ENCODE data around the gene ME1. TPM values are rescaled to one million over a fixed set of nuclear protein-coding genes. Genes with fewer than 3 reads are reported as not detected.
"Not testable (repeated sequence)": the region's sequence is repeated elsewhere in the genome, so short reads cannot be mapped to it uniquely, and the experiment has no call there.

Gene ME1
- total RNA-seq, 2 donors from 2014 or later, result 6.4 to 20.3 TPM

DNA sequence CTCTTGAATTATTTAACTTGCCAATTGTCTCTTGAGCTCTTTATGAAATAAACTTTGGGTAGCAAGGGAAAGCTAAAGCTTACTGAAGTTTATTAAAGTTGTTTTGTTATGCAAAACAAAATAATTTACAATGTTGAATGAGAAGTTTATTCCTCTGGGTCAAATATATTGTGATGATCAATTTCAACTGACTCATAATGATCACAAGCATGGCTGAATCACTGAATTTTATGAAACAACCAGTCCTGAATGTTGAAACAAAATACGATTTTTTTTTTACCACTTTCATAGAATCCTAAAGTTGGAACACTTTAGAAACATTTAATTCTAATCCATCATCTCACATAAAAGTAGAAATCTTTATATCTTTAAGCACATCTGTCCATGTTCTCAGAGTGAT, 127.4 kb downstream of the ME1 start:
- intact Hi-C loops (cut with DNase I), result no loop called here
- H3K27ac ChIP-seq, result no peak overlapping the region
- H3K27me3 ChIP-seq (replicated peaks; ENCODE audit: insufficient read depth), result no peaks in the 10 kb centered on the region
- no peaks in the 10 kb centered on the region for H3K36me3 ChIP-seq
- no peak for TF ChIP-seq POLR2AphosphoS5 (IDR thresholded peaks at IDR 0.05)
- TF ChIP-seq, protein P1, sequence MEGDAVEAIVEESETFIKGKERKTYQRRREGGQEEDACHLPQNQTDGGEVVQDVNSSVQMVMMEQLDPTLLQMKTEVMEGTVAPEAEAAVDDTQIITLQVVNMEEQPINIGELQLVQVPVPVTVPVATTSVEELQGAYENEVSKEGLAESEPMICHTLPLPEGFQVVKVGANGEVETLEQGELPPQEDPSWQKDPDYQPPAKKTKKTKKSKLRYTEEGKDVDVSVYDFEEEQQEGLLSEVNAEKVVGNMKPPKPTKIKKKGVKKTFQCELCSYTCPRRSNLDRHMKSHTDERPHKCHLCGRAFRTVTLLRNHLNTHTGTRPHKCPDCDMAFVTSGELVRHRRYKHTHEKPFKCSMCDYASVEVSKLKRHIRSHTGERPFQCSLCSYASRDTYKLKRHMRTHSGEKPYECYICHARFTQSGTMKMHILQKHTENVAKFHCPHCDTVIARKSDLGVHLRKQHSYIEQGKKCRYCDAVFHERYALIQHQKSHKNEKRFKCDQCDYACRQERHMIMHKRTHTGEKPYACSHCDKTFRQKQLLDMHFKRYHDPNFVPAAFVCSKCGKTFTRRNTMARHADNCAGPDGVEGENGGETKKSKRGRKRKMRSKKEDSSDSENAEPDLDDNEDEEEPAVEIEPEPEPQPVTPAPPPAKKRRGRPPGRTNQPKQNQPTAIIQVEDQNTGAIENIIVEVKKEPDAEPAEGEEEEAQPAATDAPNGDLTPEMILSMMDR (IDR thresholded peaks at IDR 0.05), result no peak
- no peak for TF ChIP-seq POLR2A (IDR thresholded peaks at IDR 0.05)
- WGBS, result 59% methylated on average over 1 of the region's 1 CpG
- no peak overlapping the region for H3K4me3 ChIP-seq
- DNase-seq (ENCODE audit: low spot score), result no peak
- H3K4me1 ChIP-seq (replicated peaks), result no peaks in the 10 kb centered on the region
- H3K9me3 ChIP-seq, result no peaks in the 10 kb centered on the region

DNA sequence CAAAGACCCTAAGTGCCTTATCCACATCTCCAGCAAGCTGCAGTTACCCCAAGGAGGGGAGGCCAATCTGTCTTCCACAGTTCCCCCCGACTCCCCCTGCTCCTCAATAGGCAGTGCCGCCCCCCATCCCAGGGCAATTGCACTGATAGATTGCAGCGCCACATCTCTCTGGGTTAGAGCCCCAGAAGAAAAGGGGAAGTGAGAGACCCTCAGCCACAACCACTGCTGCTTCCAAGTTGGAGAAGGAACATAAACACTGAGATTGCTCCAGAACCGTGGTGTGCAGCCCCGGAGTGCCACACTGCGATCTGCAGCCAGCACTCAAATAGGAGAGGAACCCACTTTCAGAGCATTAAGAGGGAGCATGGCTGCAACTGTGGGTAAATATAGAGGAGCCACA, 136.2 kb downstream of the ME1 start:
- no peak for TF ChIP-seq POLR2A (IDR thresholded peaks at IDR 0.05)
- TF ChIP-seq POLR2AphosphoS5 (IDR thresholded peaks at IDR 0.05), result no peak
- TF ChIP-seq, protein P1 (IDR thresholded peaks at IDR 0.05), result no peak
- Histone ChIP-seq H3K4me3 (no peak overlapping the region), H3K27ac (no peak overlapping the region), H3K36me3 (no peaks in the 10 kb centered on the region), H3K27me3 (replicated peaks; ENCODE audit: insufficient read depth) (no peaks in the 10 kb centered on the region), H3K9me3 (no peaks in the 10 kb centered on the region), H3K4me1 (replicated peaks) (no peaks in the 10 kb centered on the region)
- WGBS, result 81% methylated on average over 6 of the region's 6 CpGs
- intact Hi-C loops (cut with DNase I), result no loop called here
- DNase-seq (ENCODE audit: low spot score), result no peak

DNA sequence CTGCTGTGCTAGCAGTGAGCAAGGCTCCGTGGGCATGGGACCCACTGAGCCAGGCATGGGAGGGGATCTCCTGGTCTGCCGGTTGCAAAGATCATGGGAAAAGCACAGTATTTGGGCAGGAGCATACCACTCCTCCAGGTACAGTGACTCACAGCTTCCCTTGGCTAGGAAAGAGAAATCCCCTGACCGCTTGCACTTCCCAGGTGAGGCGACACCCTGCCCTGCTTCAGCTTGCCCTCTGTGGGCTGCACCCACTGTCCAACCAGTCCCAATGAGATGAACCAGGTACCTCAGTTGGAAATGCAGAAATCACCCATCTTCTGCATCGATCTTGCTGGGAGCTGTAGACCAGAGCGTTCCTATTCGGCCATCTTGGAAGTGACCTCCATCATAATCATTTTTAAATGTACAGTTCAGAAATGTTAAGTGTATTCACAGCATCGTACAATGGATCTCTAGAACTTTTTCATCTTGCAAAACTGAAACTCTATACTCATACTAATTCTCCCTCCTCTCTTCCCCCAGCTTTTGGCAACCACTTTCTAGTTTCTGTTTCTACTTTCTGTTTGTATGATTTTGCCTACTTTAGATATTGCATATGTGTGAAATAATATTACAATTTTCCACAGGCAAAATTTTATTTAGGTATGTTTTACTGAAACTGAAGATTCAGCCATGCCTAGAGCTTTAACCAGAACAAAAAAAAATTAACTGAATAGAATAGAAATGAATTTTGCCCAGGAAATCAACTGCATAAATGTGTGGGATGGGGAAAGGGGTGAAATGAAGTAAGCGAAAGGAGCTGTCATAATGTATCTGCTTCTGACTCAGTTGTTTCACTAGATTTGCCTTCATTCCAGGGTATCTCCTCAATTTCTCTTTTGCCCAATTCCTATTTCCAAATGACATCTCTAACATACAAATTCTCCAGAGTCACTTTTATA, 137.7 kb downstream of the ME1 start:
- Histone ChIP-seq H3K36me3 (no peaks in the 10 kb centered on the region), H3K9me3 (no peaks in the 10 kb centered on the region), H3K4me1 (replicated peaks) (no peaks in the 10 kb centered on the region), H3K27ac (no peak overlapping the region), H3K4me3 (no peak overlapping the region), H3K27me3 (replicated peaks; ENCODE audit: insufficient read depth) (no peaks in the 10 kb centered on the region)
- 92% methylated on average over 9 of the region's 9 CpGs for WGBS
- DNase-seq (ENCODE audit: low spot score), result no peak
- TF ChIP-seq, protein P1 (IDR thresholded peaks at IDR 0.05), result no peak
- TF ChIP-seq POLR2AphosphoS5 (IDR thresholded peaks at IDR 0.05) (no peak), POLR2A (IDR thresholded peaks at IDR 0.05) (no peak)
- intact Hi-C loops (cut with DNase I), result no loop called here

DNA sequence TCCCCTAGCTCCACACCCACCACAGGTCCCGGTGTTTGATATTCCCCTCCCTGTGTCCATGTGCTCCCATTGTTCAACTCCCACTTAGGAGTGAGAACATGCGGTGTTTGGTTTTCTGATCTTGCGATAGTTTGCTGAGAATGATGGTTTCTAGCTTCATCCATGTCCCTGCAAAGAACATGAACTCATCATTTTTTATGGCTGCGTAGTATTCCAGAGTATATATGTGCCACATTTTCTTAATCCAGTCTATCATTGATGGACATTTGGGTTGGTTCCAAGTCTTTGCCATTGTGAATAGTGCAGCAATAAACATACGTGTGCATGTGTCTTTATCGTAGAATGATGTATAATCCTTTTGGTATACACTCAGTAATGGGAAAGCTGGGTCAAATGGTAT, 143.6 kb downstream of the ME1 start:
- H3K4me3 ChIP-seq; H3K27me3 ChIP-seq (replicated peaks; ENCODE audit: insufficient read depth); H3K4me1 ChIP-seq (replicated peaks); DNase-seq (ENCODE audit: low spot score); H3K9me3 ChIP-seq; H3K36me3 ChIP-seq; H3K27ac ChIP-seq; intact Hi-C loops (cut with DNase I): not testable (repeated sequence)
- 95% methylated on average over 6 of the region's 6 CpGs for WGBS

DNA sequence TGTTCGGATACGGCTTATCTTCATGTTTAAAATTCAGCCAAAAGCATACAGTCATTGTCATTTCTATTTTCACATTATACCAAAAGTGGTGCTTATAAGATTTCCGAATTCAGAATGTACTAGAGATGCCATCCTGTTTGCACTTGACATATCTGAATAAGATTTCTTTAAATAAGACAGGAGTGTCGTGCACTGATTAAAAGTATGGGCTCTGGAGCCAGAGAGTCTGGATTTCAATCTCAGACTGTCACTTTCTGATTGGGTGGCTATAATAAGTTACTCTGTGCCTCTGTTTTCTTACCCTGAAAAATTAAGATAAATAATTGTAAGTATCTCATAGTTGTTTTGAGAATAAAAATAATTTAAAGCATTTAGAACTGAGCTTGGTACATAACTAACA, 144.9 kb downstream of the ME1 start:
- Histone ChIP-seq H3K9me3 (no peaks in the 10 kb centered on the region), H3K4me3 (no peak overlapping the region), H3K36me3 (no peaks in the 10 kb centered on the region), H3K4me1 (replicated peaks) (no peaks in the 10 kb centered on the region), H3K27me3 (replicated peaks; ENCODE audit: insufficient read depth) (no peaks in the 10 kb centered on the region), H3K27ac (no peak overlapping the region)
- WGBS, result 78% methylated on average over 4 of the region's 4 CpGs
- DNase-seq (ENCODE audit: low spot score), result no peak
- TF ChIP-seq, protein P1 (IDR thresholded peaks at IDR 0.05), result no peak
- no peak for TF ChIP-seq POLR2AphosphoS5 (IDR thresholded peaks at IDR 0.05)
- TF ChIP-seq POLR2A (IDR thresholded peaks at IDR 0.05), result no peak
- intact Hi-C loops (cut with DNase I), result no loop called here

Data from prostate gland (tissue), 2 donors.